AG04450 (cell line): Measurements from ENCODE around the gene CFAP58. TPM values are rescaled to one million over a fixed set of nuclear protein-coding genes. Genes with fewer than 3 reads are reported as not detected.

Experiments
- CTCF ChIA-PET: fragments of 300-600, 350-600 bp; formaldehyde crosslinking; extraction: SDS; loops from one replicate; lab custom pipeline; 2022; ENCODE audit warnings: antibody characterized with exemption, inconsistent platforms; lab: Charles Lee
- POLR2A ChIA-PET: fragments of 350-600 bp; formaldehyde crosslinking; extraction: SDS; loops from one replicate; lab custom pipeline; 2021; ENCODE audit warnings: antibody characterized with exemption, inconsistent platforms; lab: Yijun Ruan, JAX
- DNase-seq: peaks from one replicate; pipeline ENCODE4 v3.0.0-alpha.2; 2011; ENCODE audit warnings: low read depth, low spot score
- H3K27ac ChIP-seq: one replicate; pipeline ENCODE4 v1.5.1; 2012; ENCODE audit warnings: low read depth, low read length, control low read depth
- H3K27me3 ChIP-seq: one replicate; pipeline ENCODE4 v1.6.0; 2012; ENCODE audit warnings: low read length; ENCODE audit not compliant: control insufficient read depth, insufficient read depth
- H3K4me3 ChIP-seq: 2 replicates; pipeline ENCODE4 v1.5.1; 2011; ENCODE audit warnings: mild to moderate bottlenecking, low read depth, low read length, control low read depth
- H3K9me3 ChIP-seq: 2 replicates; pipeline ENCODE4 v1.5.1; 2012; ENCODE audit warnings: low read length; ENCODE audit not compliant: control insufficient read depth, insufficient read depth
- polyA plus RNA-seq: library from polyadenylated mRNA; depleted of rRNA; stranded (reverse); fragments of >200 nt; gene quantifications from 2 replicates; pipeline ENCODE4 v1.2.3, GENCODE V29; 2011
- TF ChIP-seq, protein P1 (sequence below): IDR thresholded peaks from 2 replicates; pipeline ENCODE4 v1.5.1; 2011; ENCODE audit warnings: low read depth, low read length, control low read depth, inconsistent platforms

The CFAP58 gene
- polyA plus RNA-seq, 1 experiment, result 0.51 TPM

GRCh38 chr10:104314591-104315485 is 38.8 kb upstream of the CFAP58 start:
- no peak overlapping the region for H3K27ac ChIP-seq

DNA sequence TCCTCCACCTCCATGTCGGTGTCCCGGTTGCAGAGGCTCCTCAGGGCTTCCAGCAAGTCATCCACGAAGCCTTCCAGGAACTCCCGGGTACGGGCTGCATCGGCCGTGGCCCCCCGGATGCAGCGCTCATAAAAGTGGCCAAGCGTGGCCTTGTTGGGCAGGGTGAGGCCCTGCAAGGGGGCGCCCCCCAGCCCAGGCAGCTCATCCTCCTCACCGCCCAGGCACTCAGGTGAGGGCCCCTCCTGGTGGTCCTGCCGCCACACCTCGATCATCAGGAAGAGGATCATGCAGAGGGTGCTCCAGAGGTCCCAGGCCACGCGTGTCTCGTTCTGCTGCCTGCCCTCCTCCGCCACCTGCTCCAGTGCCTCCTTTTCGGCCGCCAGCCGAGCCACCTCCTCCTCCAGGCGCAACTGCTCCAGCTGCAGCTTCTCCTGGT is 38.1 kb upstream of the CFAP58 start:
- ChIA-PET POLR2A (no interaction called here), CTCF (interaction anchor here (3.9 to 6.0 kb wide), 2 partner anchors 9 to 23 kb away, joined by 22 to 49 read pairs; no protein-coding TSS in a partner anchor)
- Histone ChIP-seq H3K27ac (no peak overlapping the region), H3K27me3 (no peaks in the 10 kb centered on the region), H3K9me3 (no peaks in the 10 kb centered on the region; the same call in 1 of the 2 replicates), H3K4me3 (no peak overlapping the region)
- TF ChIP-seq, protein P1, sequence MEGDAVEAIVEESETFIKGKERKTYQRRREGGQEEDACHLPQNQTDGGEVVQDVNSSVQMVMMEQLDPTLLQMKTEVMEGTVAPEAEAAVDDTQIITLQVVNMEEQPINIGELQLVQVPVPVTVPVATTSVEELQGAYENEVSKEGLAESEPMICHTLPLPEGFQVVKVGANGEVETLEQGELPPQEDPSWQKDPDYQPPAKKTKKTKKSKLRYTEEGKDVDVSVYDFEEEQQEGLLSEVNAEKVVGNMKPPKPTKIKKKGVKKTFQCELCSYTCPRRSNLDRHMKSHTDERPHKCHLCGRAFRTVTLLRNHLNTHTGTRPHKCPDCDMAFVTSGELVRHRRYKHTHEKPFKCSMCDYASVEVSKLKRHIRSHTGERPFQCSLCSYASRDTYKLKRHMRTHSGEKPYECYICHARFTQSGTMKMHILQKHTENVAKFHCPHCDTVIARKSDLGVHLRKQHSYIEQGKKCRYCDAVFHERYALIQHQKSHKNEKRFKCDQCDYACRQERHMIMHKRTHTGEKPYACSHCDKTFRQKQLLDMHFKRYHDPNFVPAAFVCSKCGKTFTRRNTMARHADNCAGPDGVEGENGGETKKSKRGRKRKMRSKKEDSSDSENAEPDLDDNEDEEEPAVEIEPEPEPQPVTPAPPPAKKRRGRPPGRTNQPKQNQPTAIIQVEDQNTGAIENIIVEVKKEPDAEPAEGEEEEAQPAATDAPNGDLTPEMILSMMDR, result no peak
- no peak for DNase-seq

More at GRCh38 chr10:104314591-104315485, 38.8 kb upstream of the CFAP58 start:
- ChIA-PET CTCF (interaction anchor here (1.4 to 6.0 kb wide), 5 partner anchors 9 to 36 kb away, joined by 5 to 49 read pairs (median 22); no protein-coding TSS in a partner anchor), POLR2A (no interaction called here)
- DNase-seq, result no peak
- Histone ChIP-seq H3K27me3 (no peaks in the 10 kb centered on the region), H3K4me3 (no peak overlapping the region), H3K9me3 (no peaks in the 10 kb centered on the region; the same call in 1 of the 2 replicates)
- TF ChIP-seq, protein P1, result no peak

- Histone ChIP-seq H3K4me3 (no peak overlapping the region), H3K27ac (peak overlapping the region; percentile 73), H3K27me3 (no peaks in the 10 kb centered on the region), H3K9me3 (no peaks in the 10 kb centered on the region; the same call in 1 of the 2 replicates)
- no peak for DNase-seq
- POLR2A ChIA-PET, result interaction anchor here (0.9 to 1.2 kb wide), 3 partner anchors 13 to 22 kb away, joined by 3 to 5 read pairs (median 4); partner anchors contain the start of gene ITPRIP
- CTCF ChIA-PET, result interaction anchor here (1.4 to 6.0 kb wide), 3 partner anchors 10 to 42 kb away, joined by 7 to 49 read pairs (median 22); no protein-coding TSS in a partner anchor
- TF ChIP-seq, protein P1, result no peak
Measured at GRCh38 chr10:104316321-104317099, 37.1 kb upstream of the CFAP58 start.

- DNase-seq, result no peak
- ChIA-PET POLR2A (interaction anchor here (0.9 to 1.2 kb wide), 3 partner anchors 13 to 21 kb away, joined by 3 to 5 read pairs (median 4); partner anchors contain the start of gene ITPRIP), CTCF (interaction anchor here (0.9 to 6.0 kb wide), 4 partner anchors 11 to 43 kb away, joined by 3 to 49 read pairs (median 14); no protein-coding TSS in a partner anchor)
- TF ChIP-seq, protein P1, result 0 out of 2 replicates have a peak, but pooled peaks have one; percentile 1
- Histone ChIP-seq H3K4me3 (no peak overlapping the region), H3K27me3 (no peaks in the 10 kb centered on the region), H3K9me3 (no peaks in the 10 kb centered on the region; the same call in 1 of the 2 replicates), H3K27ac (peak overlapping the region; percentile 73)
Measured at GRCh38 chr10:104317269-104317710, 36.3 kb upstream of the CFAP58 start.
